ENCODE results near the gene DNAJC11.
"Not testable (repeated sequence)": the region's sequence is repeated elsewhere in the genome, so short reads cannot be mapped to it uniquely, and the experiment has no call there.

DNAJC11 gene

DNA sequence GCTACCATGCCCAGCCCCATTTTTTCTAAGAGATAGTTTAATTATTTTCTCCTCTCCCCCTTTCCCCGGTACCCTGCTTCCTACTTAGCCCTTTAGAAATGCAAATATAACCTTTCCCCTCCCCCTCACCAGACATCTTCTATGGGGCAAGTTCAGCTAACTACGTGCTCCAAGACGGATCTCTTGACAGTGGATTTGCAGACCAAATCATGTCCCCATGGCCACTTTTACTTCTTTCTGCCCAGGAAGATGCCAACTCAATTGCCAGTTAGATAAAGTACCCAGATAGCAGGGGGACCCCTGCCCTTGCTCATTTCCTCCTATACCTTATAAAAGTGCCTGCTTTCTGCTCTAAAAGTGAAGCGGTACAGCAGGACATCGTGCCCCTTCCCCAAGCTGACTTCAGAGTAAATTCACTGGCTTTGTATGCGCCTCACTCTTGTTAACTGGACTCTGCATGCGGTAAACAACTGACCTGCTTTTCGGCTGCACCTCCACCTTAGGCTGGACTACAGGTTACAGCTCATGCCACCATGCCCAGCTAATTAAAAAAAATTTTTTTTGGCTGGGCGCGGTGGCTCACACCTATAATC is 7.4 kb downstream of the DNAJC11 start:
- no peak for DNase-seq

DNA sequence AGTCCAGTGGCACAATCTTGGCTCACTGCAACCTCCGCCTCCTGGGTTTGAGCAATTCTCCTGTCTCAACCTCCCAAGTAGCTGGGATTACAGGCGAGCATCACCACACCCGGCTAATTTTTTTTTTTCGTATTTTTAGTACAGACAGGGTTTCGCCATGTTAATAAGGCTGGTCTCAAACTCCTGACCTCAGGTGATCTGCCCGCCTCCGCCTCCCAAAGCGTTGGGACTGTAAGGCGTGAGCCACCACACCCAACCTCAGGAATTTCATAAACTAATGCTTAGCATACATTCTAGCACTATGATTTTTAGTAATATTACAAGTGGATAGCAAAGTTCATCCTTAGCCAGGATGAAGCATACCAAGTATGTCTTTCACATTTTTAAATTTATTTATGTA is 8.7 kb downstream of the DNAJC11 start:
- DNase-seq: no peak

GRCh38 chr1:6691507-6691906 is 10.1 kb downstream of the DNAJC11 start:
- no peak for DNase-seq

DNA sequence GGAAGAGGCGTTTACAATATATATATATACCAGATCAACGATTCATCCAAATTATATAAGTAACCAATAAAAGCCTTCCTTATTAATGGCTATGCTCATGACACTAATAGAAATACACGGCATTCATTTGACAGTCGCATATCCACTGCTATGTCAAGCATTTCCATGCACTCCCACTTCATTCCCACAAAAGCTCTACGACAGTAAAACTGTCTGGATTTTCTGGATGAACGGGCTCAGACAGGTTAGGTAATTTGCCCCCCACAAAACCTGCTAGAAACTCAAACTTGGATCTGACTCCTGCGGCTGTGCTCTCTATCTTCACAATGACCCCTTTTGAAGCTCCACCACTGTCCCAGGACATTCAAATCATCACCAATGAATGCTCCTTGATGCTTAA is 11.4 kb downstream of the DNAJC11 start:
- DNase-seq: no peak

DNA sequence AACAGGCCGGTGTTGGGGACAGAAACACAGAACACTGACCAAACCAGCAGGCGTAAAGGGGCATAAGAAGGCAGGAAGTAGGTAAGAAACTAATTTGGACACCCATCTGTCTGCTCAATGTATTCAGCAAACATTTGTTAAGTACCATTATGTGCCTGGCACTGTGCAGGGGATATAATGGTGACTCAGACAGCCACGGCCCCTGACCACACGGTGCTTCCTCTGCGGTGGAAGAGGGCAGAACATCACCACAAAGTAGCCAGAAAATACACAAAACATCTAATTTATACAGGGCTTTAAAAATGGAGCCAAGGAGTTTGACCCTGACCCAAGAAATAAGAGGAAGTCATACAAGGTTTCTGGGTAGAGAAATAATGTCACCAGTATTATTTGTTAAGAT is 12.9 kb downstream of the DNAJC11 start:
- no peak for DNase-seq

GRCh38 chr1:6688001-6688400 is 13.6 kb downstream of the DNAJC11 start:
- DNase-seq: no peak

GRCh38 chr1:6686294-6686693 is 15.3 kb downstream of the DNAJC11 start:
- DNase-seq: no peak

DNA sequence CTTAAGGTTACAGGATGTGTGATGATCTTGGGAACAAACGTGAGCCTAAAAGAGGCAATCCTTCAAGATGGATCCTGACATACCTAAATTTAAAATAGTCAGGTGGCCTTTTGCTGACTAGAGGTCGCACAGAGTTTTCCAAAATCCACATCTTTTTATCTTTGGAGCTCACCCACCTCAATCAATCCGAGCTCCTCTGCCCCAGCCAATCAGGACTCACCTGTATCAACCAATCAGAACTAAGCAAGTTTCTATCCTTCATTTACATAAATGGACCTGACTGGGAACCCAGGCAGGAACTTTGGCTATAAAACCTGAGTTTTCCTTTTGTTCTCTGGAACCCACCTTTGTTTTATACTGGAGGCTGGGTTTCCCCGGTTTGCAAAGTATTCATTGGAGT is 16.2 kb downstream of the DNAJC11 start:
- no peak for DNase-seq

DNA sequence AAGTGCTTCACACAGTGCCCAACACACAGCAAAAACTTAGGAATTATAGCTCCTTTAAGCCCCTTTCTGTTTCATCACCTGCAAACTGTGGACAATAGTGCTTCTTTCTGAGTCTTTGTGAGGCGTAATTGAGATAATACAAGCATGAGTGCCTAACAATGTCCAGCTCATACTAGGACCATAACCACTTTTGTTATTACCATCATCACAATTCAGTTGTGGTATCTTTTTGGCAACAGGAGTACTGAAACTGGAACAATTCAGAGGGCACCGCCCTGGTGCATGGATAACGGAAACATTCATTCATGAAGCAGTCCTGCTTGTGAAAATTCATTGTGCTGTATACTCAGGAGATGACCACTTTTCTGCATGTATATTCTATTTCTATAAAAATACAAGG is 18.2 kb downstream of the DNAJC11 start:
- DNase-seq: no peak

- DNase-seq: no peak
These were observed 25.7 kb downstream of the DNAJC11 start for GRCh38 chr1:6675941-6676340.

DNA sequence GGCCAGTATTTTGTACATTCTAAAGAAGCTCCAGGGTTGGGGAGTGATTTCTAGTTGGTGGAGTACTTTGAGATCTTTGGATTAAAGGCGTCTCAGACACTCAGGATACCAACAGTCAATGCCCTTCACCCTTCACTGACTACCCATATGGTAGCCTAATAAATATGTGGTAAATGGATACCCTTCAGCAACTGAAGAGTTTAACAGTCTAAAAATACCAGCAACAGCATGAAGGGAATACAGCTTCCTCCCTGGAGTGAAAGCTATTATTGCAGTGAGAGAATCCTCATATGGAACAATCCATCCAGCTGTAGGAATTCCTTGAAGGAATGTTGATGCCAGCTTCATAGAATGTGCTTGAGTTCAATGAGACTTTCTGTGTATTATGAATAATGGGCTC is 26.8 kb downstream of the DNAJC11 start:
- DNase-seq: no peak

DNA sequence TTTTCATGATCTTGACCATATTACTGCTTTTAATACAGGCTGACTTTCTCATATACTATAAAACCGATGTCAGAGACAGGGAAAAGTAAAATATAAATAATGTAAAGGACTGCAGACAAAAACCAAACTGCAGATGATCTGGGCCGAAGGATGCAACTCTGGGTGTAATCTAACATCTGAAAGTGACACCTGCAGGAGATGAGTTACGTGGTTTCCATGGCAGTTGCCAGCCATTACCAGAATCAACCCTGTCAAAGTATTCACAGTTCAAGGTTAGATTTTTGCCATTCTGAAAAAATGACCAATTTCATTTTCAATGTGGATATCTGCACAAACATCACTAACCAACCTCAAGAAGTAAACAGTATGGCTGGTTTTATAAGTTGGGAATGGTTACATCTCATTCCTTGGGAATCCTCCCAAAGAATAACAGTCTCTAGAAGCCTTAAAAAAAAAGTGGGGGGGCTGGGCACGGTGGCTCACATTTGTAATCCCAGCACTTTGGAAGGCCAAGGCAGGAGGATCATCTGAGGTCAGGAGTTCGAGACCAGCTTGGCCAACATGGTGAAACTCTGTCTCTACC is 27.7 kb downstream of the DNAJC11 start:
- DNase-seq: no peak

GRCh38 chr1:6672558-6672957 is 29.1 kb downstream of the DNAJC11 start:
- no peak for DNase-seq

- no peak for DNase-seq
These were observed 33.1 kb downstream of the DNAJC11 start for GRCh38 chr1:6668503-6668902.

DNA sequence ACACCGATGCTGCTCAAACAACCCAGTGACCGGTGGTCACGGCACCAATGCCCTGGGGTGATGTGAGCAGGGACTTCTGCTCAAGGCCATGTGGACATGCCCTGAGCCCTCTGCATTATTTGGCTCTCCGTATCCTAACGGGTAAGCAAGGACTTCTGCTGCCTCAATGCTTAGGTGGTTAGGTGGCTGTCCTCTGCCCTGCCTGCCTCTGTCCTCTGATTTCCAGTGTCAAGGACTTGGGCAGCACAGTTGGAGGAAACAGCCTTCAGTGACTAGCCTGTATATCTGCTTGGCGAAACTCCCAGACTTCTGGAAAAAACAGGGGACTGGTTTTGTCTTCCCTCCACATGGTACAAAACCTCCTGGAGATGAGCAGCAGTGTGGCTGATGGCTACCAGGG is 34.5 kb downstream of the DNAJC11 start:
- DNase-seq: no peak

DNA sequence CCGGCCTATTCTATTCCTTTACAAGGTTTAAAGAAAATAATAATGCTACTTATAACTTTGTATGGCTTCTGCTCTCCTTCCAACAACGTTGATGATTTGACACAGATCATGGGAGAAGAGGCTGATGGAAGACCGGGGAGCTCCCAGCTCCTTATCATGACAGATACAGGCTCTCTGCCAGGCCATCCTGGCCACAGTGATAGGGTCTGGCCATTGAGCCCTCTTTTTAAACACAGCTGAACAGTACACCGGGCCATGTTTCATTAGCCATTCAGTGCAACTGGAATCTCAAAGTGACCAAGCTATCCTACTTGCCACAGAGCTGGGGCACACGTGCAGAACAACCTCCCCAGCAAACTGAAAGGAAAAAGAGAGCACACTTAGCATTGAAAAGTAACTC is 34.9 kb downstream of the DNAJC11 start:
- DNase-seq: no peak

DNA sequence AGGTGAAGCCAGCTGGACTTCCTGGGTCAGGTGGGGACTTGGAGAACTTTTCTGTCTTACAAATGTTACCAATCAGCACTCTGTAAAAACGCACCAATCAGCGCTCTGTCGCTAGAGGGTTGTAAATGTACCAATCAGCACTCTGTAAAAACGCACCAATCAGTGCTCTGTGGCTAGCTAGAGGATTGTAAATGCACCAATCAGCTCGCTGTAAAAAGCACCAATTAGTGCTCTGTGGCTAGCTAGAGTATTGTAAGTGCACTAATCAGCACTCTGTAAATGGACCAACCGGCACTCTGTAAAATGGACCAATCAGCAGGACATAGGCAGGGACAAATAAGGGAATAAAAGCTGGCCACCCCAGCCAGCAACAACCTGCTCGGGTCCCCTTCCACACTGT is 39.1 kb downstream of the DNAJC11 start:
- not testable (repeated sequence) for DNase-seq

DNA sequence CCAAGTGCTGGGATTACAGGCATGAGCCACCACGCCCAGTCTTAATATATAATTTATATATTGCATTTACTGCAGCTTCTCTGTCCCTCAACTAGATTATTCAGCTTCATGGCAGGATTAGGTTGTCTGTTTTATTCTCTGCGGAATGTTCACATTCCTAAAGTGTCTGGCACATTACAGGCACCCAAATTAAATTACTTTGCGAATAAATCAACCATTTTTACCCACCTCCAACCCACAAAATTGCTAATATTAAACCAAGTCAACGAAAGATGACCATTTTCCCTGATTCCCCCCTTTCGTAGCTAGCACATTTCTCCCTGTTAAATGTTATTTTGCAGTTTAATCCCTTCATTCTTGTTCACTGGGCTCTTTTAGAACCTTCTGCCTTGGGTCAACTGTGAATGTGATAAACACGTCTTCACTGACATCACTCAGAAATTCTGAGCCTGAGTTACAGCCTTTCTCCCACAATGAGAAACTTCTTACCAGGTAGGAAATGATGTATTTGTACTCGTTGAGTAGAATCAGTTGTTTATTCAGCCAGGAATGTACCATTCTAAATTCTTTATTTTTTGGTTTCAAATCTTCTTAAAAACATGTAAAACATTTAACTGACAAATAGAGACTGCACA is 41.1 kb downstream of the DNAJC11 start:
- no peak for DNase-seq

- DNase-seq: no peak
These were observed 43.1 kb downstream of the DNAJC11 start for GRCh38 chr1:6658359-6659060.

DNA sequence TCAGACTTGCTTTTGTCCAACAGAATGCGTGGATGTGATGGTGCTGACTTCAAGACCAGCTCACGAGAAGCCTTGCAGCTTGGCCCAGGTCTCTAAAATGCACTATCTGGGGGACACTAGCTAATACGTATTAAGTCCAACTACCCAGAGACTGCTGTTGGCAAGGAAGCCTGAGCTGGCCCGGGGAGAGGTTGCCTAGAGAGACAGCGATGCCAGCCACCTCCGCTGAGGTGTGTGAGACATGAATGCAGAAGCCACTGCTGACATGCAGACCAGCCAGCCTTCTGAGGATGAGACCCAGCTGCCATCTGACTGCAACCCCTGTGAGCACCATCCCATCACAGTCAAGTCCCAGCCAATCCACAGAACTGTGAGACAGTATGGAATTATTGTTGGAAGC is 44.5 kb downstream of the DNAJC11 start:
- DNase-seq: no peak

GRCh38 chr1:6653436-6654290 is 48.0 kb downstream of the DNAJC11 start:
- DNase-seq: no peak

DNA sequence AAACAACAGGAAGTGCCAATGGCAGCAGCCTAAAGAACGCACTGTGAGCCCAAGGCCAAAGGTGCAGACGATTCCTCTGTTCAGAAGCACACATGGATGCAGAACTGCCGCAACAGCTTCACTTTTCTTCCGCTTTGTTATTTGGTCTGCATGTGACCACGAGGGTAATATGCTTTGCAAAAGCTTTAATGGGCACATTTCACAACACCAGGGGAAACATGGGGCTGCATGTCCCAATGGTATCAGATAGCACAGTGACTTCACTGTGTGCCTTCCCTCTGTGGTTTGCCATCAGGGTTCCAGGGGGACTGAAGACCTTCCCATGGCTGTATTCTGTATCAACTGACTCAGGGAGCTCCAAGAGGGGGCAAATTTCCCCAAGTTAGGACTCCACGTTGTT is 48.6 kb downstream of the DNAJC11 start:
- DNase-seq: no peak

- no peak for DNase-seq
These were observed 49.7 kb downstream of the DNAJC11 start for GRCh38 chr1:6651909-6652308.
